GM06990 (cell line): Measurements from ENCODE around the gene AGL.

Source experiments
- DNase-seq: peaks from one replicate; pipeline ENCODE4 v3.0.0-alpha.2; 2011; ENCODE audit not compliant: insufficient read length; ENCODE audit errors: extremely low read depth
- H3K27me3 ChIP-seq: replicated peaks from 2 replicates; pipeline ENCODE4 v1.6.0; 2011; ENCODE audit warnings: low read length; ENCODE audit not compliant: control insufficient read depth, insufficient read depth
- H3K36me3 ChIP-seq: 2 replicates; pipeline ENCODE4 v1.5.1; 2011; ENCODE audit warnings: low read length; ENCODE audit not compliant: control insufficient read depth, insufficient read depth
- H3K4me3 ChIP-seq: replicated peaks from 2 replicates; pipeline ENCODE4 v1.5.1; 2011; ENCODE audit warnings: low read depth, mild to moderate bottlenecking, control low read depth, low read length
- TF ChIP-seq, protein P1 (sequence below): IDR thresholded peaks from 2 replicates; pipeline ENCODE4 v1.5.1; 2011; ENCODE audit warnings: low read length, control low read depth, mild to moderate bottlenecking, inconsistent platforms; ENCODE audit not compliant: insufficient read depth, poor library complexity, severe bottlenecking

AGL gene

DNA sequence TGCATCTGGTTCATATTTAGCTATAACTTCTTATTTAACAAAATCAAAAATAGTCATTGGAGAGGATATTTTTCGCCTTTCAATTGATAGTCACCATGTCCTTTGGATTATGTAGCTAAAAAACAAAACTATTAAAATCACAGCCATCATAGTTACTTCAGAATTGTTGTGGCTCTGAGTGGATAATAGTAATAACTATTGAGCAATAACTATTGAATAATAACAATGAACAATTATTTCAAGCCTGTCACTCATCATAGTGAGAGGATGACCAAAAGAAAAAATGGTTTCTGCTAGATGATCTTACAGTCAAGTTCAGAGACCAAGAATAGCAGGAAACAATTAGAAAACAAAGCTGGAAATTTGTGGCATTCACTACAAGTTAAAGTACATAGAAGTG is 38.4 kb upstream of the AGL start:
- Histone ChIP-seq H3K36me3 (no peaks in the 10 kb centered on the region), H3K4me3 (no peak overlapping the region), H3K27me3 (no peaks in the 10 kb centered on the region)
- TF ChIP-seq, protein P1, sequence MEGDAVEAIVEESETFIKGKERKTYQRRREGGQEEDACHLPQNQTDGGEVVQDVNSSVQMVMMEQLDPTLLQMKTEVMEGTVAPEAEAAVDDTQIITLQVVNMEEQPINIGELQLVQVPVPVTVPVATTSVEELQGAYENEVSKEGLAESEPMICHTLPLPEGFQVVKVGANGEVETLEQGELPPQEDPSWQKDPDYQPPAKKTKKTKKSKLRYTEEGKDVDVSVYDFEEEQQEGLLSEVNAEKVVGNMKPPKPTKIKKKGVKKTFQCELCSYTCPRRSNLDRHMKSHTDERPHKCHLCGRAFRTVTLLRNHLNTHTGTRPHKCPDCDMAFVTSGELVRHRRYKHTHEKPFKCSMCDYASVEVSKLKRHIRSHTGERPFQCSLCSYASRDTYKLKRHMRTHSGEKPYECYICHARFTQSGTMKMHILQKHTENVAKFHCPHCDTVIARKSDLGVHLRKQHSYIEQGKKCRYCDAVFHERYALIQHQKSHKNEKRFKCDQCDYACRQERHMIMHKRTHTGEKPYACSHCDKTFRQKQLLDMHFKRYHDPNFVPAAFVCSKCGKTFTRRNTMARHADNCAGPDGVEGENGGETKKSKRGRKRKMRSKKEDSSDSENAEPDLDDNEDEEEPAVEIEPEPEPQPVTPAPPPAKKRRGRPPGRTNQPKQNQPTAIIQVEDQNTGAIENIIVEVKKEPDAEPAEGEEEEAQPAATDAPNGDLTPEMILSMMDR, result no peak
- DNase-seq, result no peak

DNA sequence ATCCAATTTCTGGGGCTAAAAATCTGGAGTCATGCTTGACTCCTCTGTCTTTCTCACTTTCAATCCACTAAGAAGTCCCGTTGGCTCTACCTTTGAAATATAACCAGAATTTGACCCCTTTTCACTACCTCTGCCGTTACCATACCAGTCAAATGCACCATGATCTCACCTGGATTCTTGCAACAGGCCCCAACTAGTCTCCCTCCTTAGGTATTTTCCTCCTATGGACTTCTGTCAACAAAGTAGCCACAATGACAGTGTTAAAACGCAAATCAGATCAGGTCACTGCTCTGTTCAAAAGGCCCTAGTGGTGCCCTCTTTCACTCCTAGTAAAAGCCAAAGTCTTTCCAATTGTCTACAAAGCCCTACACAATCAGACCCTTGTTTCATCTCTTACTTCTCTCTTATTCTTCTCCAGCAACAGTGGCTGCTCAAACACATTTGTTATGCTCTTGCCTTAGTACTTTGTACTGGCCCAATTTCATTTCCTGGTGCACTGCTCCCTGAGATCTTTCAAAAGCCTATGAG is 35.7 kb upstream of the AGL start:
- Histone ChIP-seq H3K4me3 (no peak overlapping the region), H3K27me3 (no peaks in the 10 kb centered on the region), H3K36me3 (no peaks in the 10 kb centered on the region)
- DNase-seq, result no peak
- TF ChIP-seq, protein P1, result no peak

DNA sequence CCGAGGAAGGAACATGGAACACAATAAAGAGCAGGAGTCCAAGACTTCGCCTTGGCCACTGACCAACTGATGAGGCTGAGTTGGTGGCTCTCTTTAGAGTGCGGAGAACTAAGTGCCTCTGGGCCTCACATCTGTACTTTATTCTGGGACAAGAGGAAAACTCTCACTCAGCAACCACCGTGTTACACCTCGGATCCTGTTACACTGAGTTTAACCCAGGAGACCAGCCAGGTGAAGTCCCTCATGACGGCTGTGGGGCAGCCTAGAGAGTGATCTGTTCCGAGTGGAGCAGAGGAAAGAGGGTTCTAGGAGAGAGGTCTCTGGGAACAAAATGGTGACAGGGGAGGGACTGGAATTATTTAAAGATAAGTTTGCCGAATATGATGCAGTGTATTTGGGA is 33.5 kb upstream of the AGL start:
- Histone ChIP-seq H3K27me3 (no peaks in the 10 kb centered on the region), H3K4me3 (no peak overlapping the region), H3K36me3 (no peaks in the 10 kb centered on the region)
- TF ChIP-seq, protein P1, result no peak
- no peak for DNase-seq

DNA sequence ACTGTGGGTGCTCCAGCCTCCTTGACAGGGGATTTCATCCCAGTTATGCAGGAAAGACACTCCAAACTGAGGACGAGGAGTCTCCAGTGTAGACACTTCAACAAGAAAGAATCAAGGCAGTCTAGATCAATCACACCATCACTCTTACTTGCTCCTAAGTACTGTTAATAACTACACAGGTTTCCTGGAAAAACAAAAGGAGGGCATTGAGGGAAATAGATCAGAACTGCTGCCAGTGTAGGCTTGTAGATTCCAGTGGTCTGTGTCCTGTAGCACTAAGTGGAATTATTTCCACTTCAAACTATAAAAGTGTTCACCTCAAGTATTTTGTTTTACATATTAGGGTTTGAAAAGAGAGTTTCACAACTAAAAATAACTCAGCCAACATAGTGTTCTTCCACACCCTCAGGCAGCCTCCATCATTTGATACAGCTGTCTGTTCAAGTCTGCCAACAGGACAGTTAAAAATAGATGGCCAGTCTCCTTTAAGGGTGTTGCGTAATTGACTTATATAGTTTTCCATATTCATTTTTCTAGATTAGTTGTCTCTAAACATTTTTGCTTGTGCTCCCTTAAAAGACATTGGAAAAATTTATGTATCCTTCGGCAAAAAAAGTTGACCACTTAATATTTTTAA is 32.0 kb upstream of the AGL start:
- DNase-seq, result no peak
- H3K36me3 ChIP-seq, result no peaks in the 10 kb centered on the region
- H3K4me3 ChIP-seq, result no peak overlapping the region
- no peaks in the 10 kb centered on the region for H3K27me3 ChIP-seq
- TF ChIP-seq, protein P1, result no peak

DNA sequence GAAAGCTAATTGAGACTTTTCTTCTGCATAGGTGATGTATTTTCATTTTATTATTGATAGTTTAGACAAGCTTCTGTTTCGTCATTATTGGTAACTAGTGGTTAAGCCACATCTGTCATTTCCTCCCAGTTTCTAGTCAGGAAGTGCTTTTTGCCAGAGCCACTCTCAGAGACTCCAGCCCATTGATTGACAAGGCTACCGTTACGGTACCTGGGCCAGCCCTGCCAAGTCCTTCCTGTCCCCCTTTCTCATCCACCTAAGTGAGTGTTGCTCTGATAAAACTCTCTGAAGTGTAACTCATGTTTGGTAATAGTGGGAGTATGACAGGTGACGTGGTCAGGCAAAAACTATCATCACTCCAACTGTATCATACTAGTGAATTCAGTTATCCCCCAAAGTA is 29.6 kb upstream of the AGL start:
- Histone ChIP-seq H3K36me3 (no peaks in the 10 kb centered on the region), H3K27me3 (no peaks in the 10 kb centered on the region), H3K4me3 (no peak overlapping the region)
- peak; percentile 17 for DNase-seq
- TF ChIP-seq, protein P1, result no peak

DNA sequence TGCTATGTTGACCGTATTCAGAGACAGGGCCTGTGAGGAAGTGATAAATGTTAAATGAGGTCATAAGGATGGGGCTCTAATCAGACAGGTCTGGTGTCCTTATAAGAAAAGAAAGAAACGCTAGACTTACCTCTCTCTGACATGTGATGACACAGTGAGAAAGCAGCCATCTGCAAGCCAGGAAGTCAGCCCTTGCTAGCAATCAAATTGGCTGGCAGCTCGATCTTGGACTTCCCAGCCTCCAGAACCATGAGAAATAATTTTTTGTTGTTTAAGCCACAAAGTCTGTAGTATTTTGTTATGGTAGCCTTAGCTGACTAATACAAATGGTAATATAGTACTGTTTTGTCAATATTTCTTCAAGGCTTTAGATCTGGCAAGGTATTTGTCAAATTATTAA is 25.1 kb upstream of the AGL start:
- H3K4me3 ChIP-seq, result no peak overlapping the region
- no peaks in the 10 kb centered on the region for H3K27me3 ChIP-seq
- DNase-seq, result no peak
- no peaks in the 10 kb centered on the region for H3K36me3 ChIP-seq
- TF ChIP-seq, protein P1, result no peak
